DMS 273 (cell line): ENCODE results near the gene ANKRD50.

Source experiments
- DNase-seq: peaks from one replicate; lab custom pipeline; 2025; ENCODE audit not compliant: unreplicated experiment; lab: John Stamatoyannopoulos, UW

The ANKRD50 gene

DNA sequence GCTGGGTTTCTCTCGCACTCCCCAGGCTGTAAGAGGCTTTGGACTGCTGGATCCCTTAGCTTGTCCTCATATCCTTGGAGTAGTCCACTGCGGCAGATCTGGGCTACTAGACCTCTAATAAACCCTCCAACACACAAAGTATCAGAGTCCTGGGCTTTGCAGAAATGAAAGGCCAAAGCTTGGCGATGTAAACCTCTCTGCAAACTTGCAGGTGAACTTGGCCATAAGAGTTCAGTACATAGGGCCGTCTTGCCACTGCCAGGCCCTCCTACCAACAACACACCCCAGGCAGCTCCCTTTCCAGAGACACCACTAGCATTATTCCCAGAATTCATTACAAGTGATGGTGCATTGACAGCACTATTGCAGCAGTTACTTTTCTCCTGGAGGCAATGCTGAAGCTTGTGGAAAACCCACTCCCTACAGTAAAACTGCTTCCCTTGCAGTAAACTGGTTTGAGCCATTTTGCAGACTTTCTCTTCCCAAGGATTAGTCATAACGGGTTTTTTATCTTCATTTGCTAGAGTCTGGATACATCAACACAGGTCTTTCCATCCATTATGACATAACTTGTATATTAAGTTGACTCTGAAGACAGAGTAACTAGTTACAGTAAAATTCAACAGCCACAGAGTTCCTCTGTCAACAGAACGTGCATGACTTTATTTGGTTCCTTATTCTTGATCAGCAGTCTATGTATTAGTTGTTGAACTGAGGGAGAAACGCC is 2.4 kb downstream of the ANKRD50 start:
- peak; percentile 2 for DNase-seq

DNA sequence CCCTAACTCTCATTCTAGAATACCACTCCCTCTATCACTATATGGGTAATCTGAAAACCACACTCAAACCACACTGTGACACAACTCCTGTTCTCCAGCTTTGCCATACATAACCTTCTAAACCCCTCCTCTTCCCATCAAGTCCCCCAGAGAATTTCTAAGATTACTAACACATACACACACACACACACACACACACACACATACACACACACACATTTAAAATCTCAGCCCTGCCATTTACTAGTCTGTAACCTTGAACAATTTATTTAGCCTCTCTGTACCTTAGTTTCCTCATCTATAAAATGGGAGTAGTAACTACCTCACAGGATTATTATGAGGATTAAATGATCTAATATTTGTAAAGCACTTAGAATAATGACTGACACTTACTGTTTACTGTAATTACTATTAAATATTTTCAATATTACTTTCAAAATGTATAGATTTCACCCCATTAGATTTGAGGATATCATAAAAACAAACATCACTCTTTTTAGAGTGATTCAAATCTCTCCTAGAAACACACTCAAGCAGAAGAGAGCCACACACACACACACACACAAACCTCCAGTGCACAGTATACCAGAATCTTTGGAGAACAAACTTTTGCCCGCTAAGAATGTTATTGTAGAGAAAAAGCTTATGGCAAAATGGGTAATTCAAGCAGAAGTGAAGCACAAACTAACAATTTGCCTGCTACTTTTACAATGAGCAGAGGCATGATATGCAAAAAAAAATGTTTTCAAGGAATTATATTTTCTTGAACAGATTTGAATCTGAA is 3.8 kb downstream of the ANKRD50 start:
- DNase-seq, result no peak

DNA sequence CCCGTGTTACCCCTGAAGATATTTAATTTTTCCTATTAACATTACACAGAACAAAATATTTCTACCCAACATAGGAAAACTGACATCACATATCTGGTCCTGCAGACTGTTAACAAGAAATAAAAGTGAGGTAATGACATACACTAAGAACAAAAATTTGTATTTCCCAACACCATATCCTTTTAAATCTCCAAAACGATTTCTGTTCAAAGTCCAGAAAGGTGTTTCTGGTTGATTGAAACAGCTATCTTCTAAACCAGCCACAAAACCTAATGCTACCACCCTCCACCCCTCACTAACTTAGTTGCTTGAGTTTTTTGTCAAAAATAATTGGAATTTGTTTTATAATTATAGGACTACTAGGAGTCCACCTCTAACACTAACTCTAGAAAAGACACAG is 7.1 kb downstream of the ANKRD50 start:
- DNase-seq, result no peak

DNA sequence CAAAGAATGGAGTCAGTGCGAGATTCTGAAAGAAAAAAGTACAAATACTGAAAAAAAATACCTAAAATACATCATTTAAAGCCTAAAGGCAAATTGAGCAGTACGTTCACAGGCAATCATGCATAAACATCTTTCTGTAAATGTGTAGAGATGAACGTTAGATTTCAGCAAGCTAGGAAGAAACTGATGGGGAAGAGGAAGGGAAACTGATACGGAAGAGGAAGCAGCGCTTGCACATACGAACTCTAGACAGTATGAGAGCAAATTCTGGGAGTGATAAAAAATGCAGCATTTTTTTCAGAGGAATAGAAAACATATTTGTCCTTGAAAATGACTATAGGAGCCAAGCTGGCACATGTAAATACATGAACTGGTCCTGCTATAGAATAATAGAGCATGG is 9.4 kb downstream of the ANKRD50 start:
- DNase-seq, result no peak

DNA sequence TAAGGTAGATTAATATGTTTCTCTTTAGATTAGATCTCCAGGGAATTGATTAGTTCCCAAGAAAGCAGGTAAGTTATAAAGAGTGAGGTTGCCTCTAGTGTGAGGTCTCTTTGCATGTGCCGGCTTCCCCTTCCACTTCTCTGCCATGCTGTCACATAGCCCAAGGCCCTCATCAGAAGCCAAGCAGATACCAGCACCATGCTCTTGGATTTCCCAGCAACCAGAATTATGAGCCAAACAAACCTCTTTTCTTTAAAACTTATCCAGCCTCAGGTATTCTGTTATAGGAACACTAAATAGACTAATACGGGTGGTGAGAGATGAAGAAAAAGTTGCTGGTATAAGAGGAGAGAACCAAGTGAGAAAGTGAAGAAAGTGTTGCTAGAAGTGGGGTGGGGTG is 15.1 kb downstream of the ANKRD50 start:
- no peak for DNase-seq

DNA sequence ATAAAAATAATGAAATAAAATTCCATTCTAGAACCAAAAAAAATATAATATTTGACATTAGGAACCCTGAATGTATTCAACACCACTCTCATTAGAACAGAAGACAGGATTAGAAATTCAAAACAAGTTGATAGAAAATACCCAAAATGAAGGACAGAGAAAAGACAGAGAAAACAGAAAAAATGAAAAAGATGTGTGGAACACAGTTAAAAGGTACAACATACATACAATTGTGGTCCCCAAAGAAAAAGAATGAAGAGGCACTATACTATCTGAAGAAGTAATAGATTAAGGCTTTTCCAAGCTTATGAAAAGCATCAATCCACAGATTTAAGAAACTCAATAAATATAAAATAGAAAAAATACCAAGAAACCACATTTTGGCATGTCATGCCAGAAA is 16.4 kb downstream of the ANKRD50 start:
- no peak for DNase-seq

DNA sequence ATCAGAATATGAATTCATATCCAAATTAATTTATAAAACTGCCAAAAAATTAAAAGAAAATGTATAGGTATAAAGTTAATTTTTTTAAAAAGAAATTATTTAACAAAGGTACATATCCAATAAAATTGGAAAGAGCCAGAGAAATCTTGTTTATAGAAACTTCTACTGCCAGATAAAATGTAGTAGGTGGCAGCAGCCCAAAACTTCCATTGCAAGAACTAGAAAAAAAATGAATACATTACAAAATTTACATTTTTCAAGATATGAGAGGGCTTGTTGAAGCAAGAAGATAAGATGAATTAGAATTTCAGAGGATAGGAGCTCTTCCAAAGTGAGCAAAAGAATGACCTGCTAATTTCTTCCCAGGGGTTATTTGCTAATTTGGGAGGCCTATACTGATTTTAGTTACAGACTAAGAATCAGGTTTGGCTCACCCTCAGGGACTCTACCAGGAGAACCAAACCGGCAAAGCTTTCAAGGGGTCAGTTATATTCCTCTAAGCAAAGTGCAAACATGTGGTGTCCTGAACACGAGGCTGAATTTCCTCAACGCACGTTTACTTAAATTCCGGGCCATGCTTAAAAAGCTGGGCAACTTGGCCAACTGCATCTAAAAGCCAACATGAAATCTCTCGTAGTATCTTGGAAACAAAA is 17.5 kb downstream of the ANKRD50 start:
- no peak for DNase-seq

DNA sequence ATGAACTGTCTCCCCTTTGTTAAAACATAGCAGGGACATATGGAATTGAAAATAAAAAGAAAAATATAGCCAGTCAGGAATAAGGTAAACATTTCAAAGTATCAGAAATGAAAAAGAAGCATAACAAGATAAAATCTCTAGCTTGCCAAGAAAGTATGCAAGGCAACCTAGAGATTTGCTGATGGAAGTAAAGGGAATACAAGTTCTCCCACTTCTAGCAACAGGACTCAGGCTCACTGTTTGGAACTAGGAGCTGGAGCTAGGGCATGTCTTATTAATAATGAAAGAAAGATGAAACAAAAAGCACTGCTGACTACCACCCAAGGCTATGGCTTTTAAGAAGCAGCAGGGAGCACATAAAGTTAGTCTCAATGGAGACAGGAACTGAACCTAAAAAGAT is 18.2 kb downstream of the ANKRD50 start:
- DNase-seq, result no peak

DNA sequence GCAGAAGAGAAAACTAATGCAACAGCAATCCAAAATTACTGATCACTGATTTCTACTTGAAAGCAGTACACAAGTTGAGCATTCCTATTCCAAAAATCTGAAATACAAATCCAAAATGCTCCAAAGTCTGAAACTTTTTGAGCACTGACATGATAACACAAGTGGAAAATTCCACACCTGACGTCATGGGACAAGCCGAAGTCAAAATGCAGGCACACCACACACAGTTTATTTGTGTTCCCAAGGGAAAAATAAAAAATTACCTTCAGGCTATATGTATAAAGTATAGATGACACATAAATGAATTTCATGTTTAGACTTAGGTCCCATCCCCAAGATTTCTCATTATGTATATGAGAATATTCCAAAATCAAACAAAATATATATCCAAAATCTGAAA is 20.7 kb downstream of the ANKRD50 start:
- no peak for DNase-seq

DNA sequence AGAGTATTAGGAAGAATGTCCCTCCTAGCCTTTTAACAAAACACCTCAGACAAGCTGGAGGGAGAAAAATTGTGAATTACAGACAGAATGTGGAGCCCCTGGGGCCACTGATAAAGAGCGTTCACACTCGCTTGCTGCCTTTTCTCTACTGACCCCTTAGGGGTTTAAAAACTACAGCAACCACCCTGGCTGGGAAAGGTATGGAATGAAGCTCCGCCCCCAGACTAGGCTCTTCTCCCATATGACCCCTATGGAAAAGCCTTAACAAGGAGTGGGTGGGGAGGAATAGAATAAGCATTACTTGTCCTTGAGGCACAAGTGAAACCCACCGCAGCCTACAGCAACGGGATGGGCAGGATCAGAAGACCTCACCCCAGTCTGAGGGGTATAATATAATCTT is 26.3 kb downstream of the ANKRD50 start:
- DNase-seq, result no peak

DNA sequence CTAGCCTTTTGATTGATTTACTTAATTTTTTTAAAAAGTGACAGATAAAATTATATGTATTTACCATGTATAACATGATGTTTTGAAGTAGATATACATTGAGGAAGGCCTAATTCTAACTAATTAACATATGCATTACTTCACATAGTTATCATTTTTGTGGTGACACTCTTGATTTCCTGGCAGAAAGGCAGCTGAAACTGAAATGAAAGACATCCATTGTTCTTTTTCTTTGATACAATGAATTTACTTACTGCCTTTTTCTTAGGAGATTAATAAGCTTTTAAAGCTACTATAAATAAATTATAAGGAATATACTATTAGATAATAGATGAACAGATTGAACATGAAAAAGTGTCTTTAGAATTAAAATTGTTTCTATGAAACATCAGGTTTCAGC is 26.7 kb downstream of the ANKRD50 start:
- DNase-seq, result no peak

DNA sequence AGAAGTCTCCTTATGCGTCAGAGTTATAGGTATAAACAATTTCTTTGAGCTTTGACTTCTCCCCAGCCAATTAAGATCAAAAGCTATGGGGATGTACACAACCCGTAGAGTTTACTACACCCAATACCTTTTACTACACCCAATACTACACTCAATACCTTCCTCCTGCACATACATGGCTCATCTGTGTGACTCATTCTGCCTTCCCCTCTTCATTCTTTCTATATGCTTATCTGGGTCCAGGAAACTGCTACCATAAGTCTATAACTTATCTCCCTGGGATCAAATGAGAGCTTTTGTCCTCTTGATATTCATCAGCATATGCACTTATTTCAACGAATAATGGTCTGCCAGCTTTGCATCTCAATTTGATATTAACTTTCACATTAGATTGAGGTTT is 28.2 kb downstream of the ANKRD50 start:
- no peak for DNase-seq

DNA sequence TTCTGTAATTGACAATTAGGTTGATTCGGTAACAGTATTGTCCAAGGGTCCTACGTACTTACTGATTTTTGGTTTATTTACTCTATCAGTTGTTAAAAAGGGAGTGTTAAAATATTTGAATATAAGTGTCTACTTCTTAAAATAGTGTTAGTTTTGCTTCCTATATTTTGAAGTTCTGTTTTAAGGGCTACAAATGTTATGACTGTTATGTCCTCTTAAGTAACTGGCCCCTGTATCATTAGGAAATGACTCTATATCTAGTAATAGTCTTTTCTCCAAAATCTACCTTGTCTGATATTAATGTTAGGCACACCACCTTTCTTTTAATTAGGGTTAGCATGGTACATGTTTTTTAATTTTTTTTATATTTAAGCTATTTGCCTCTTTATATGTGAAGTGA is 30.1 kb downstream of the ANKRD50 start:
- DNase-seq, result no peak

DNA sequence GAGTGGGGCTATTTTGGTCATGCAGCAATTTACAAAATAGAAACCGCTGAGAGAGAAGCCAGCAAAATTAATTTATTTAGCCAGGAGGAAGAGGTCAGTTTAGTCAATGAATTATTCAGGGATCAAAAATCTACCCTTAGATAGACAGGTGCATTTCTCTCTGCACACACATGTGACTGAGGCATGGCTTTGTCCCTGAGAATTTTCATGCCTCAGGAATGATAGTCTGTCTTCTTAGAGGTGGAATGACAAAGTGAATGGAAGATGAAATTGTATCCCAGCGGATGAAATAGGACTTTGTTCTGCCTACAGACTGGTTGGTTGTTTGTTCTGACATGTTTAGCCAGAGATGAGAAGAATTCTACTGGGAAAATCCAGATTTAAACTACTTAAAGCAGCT is 46.0 kb downstream of the ANKRD50 start:
- DNase-seq, result no peak

DNA sequence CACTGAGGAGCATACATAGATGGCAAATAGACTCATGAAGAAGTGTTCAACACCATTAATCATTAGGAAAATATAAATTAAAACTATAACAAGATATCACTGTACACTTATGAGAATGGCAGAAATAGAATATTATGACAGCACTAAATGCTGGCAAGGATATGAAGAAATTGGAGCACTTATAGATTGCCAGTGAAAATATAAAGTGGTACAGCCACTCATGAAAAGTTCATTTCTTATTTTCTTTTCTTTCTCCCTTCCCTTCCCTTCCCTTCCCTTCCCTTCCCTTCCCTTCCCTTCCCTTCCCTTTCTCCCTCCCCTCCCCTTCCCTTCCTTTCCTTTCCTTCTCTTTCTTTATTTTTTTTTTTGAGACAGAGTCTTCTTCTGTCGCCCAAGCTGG is 53.7 kb downstream of the ANKRD50 start:
- DNase-seq, result no peak

DNA sequence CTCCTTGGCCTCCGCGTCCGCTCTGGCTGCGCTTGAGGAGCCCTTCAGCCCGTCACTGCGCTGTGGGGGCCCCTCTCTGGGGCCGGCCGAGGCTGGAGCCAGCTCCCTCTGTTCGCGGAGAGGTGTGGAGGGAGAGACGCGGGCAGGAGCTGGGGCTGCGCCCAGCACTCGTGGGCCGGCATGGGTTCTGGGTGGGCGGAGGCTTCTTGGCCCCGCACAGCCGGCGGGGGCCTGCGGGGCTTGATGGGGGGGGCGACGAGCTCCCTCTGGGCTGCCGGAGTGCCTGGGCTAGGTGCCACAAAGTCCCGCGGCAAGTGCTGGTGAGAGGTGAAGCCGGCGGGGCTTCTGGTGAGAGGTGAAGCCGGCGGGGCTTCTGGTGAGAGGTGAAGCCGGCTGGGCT is 61.9 kb downstream of the ANKRD50 start:
- DNase-seq, result no peak

DNA sequence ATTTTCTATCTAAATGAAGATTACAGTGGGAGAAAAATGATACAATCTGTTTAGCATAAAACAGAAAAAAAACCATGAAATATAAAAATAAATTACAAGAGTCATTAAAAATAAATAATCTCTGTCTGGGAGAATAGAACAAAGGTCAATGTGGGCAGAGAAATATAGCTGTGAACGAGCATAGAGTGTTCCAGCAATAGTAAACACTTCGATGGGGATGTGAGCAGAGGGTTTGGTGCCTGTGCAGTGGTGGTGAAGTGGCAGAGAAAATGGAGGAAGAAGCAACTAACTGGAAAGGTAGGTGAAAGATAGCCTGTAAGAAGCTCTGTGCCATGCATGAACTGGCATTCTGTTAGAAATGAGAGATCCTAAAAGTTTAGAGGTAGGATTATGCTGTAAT is 64.9 kb downstream of the ANKRD50 start:
- no peak for DNase-seq

DNA sequence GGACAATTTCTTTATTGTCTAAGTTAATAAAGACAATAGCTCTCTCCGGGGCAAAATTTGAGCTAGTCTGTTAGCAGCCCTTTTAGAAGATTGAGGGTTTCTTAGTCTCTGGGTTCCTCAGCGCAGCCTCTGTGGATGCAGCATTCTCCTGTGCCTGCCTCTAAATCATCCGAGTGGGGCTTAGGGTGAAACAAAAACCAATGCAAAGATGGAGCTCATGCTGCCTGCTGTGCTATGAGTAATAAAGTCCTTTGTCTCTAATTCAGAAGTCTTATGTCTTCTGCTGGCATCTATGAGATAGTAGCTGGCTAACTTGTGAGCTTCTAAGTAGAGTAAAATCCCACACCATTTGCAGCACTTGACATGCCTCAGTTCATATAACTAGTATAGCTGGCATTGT is 67.9 kb downstream of the ANKRD50 start:
- no peak for DNase-seq

DNA sequence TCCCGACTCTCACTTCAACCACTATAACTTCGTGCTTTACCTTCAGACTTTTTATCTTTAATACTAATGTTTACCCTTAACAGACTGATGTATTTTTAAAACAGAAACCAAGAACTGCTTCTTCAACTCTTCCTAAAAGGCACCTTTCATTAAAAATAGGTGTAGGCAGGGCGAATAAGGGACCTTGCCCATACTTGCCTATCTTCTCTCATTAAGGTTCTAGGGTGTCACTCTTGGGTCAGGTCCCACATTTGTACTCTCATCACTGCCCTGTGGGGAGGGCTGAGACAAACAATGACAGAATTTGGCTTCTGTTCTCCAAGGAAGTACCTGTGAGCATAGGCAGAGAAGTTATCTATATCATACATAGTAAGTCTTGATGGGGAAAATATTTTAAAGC is 69.7 kb downstream of the ANKRD50 start:
- no peak for DNase-seq

DNA sequence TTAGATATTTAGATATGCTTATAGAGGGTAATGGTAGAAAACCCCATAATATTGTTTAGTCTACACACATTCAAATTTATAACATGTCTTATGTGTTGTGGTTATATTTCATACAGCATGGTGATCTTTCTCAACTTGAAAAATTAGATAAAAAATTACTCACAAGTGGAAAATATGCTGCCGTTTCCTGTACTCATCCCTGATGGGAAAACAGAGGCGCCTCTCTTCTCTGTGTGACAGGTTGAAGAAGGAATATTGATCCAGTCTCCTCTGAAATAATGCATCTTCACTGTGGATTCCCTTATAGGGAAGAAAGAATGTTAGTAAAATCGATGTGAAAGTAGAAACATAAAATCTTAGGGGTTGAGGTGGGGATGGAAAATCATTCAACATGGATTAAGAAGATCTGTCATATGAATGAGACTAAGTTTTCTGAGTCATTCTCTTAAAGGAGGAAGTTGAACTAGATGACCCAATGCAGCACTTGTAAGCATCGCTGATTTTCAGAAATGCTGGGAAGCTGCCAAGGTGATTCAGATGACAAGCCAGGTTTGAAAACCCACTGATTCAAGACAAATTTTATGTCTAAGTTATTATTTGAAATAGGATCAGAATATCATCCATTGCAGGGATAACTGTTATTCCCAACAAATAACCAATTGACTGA is 70.7 kb downstream of the ANKRD50 start:
- peak; percentile 2 for DNase-seq

DNA sequence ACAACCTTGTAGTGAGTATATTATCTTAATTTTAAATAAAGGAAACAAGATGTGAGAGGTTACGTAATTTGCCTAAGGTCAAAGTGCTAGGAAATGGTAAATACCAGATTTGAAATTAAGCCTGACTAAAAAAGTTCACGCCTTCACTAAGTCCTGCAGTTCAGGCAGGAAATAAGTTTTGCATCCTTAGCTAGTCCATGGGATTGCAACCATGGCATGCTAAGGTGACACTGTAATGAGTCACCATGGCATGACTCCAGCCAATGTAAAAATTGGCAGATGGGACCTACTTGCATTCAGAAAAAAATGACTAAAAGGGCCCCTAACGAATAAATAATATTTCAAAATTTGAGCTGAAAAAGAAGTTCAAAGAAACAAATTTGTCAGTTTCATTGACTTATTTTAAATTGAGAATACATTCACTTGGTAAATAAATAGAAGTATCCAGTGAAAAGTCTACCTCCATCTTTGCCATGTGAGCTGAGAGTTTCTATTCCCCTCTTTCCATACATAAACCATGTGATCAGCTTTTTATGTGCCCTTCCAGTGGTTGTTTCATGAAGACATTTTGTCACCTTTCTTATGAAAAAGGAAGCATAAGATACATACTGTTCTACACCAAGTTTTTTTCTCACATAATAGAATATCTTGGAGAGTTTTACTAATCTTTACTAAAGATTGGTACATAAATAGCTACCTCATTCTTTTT is 72.4 kb downstream of the ANKRD50 start:
- DNase-seq, result peak; percentile 21
